HepG2 (cell line): ENCODE measurements around the gene NEDD8. TPM values are rescaled to one million over a fixed set of nuclear protein-coding genes. Genes with fewer than 3 reads are reported as not detected.

Source experiments
- CERS6 ChIP-seq: sonication (generic); formaldehyde crosslinking; IDR thresholded peaks from 2 replicates; pipeline ENCODE4 v1.5.0; 2020; ENCODE audit warnings: missing genetic modification reagents
- CREBL2 ChIP-seq: sonication (generic); formaldehyde crosslinking; IDR thresholded peaks from 2 replicates; pipeline ENCODE4 v1.8.1; 2023; ENCODE audit warnings: missing genetic modification reagents, mild to moderate bottlenecking, borderline replicate concordance
- CSRNP1 ChIP-seq: sonication (generic); formaldehyde crosslinking; IDR thresholded peaks from 2 replicates; pipeline ENCODE4 v1.8.1; 2023; ENCODE audit warnings: mild to moderate bottlenecking, missing genetic modification reagents
- CSRNP2 ChIP-seq: sonication (generic); formaldehyde crosslinking; conservative IDR thresholded peaks from 2 replicates; pipeline ENCODE4 v1.8.0; 2022; ENCODE audit warnings: low read depth, missing genetic modification reagents
- HMGA1 ChIP-seq: sonication (generic); formaldehyde crosslinking; conservative IDR thresholded peaks from 2 replicates; pipeline ENCODE4 v1.4.0; 2020; ENCODE audit warnings: missing genetic modification reagents
- JUND ChIP-seq: sonication (generic); formaldehyde crosslinking; IDR thresholded peaks from 2 replicates; pipeline ENCODE4 v1.8.0; 2022; ENCODE audit warnings: mild to moderate bottlenecking, missing genetic modification reagents
- MZF1 ChIP-seq: sonication (generic); formaldehyde crosslinking; IDR thresholded peaks from 2 replicates; pipeline ENCODE4 v1.8.1; 2023; ENCODE audit warnings: mild to moderate bottlenecking, missing genetic modification reagents, borderline replicate concordance
- NFRKB ChIP-seq: fragments of 450-650 bp; IDR thresholded peaks from 2 replicates; pipeline ENCODE4 v1.6.1; 2017
- POLR2AphosphoS5 ChIP-seq: IDR thresholded peaks from 2 replicates; pipeline ENCODE4 v1.6.1; 2012; ENCODE audit warnings: low read depth, low read length
- PRMT3 ChIP-seq: sonication (generic); formaldehyde crosslinking; IDR thresholded peaks from 2 replicates; pipeline ENCODE4 v1.8.1; 2022; ENCODE audit warnings: low read depth, mild to moderate bottlenecking, moderate library complexity, missing genetic modification reagents, borderline replicate concordance
- SAFB2 ChIP-seq: sonication (generic); formaldehyde crosslinking; IDR thresholded peaks from 2 replicates; pipeline ENCODE4 v1.5.1; 2020; ENCODE audit warnings: missing genetic modification reagents, low read depth, mild to moderate bottlenecking, borderline replicate concordance
- SIN3B ChIP-seq: fragments of 150-350 bp; IDR thresholded peaks from 2 replicates; pipeline ENCODE4 v1.6.1; 2014; ENCODE audit warnings: low read length
- SIX4 ChIP-seq: sonication (generic); formaldehyde crosslinking; IDR thresholded peaks from 2 replicates; pipeline ENCODE4 v1.4.0; 2020; ENCODE audit warnings: missing genetic modification reagents
- SMAD3 ChIP-seq: sonication (generic); formaldehyde crosslinking; IDR thresholded peaks from 2 replicates; pipeline ENCODE4 v1.4.0; 2020; ENCODE audit warnings: missing genetic modification reagents
- TFAP4 ChIP-seq: sonication (generic); IDR thresholded peaks from 2 replicates; pipeline ENCODE4 v1.6.1; 2016; ENCODE audit warnings: low read depth, borderline replicate concordance
- TFDP2 ChIP-seq: sonication (generic); formaldehyde crosslinking; IDR thresholded peaks from 2 replicates; pipeline ENCODE4 v1.4.0; 2020; ENCODE audit warnings: missing genetic modification reagents
- ZHX1 ChIP-seq: sonication (generic); formaldehyde crosslinking; IDR thresholded peaks from 2 replicates; pipeline ENCODE4 v1.8.1; 2022; ENCODE audit warnings: low read depth, mild to moderate bottlenecking, missing genetic modification reagents
- ZNF549 ChIP-seq: sonication (generic); formaldehyde crosslinking; IDR thresholded peaks from 2 replicates; pipeline ENCODE4 v1.5.0; 2020; ENCODE audit warnings: missing genetic modification reagents
- ZNF75D ChIP-seq: sonication (generic); formaldehyde crosslinking; IDR thresholded peaks from 2 replicates; pipeline ENCODE4 v1.8.1; 2023; ENCODE audit warnings: missing genetic modification reagents, mild to moderate bottlenecking, borderline replicate concordance
- polyA plus RNA-seq, 8 experiments: library from polyadenylated mRNA; depleted of rRNA in 3 of 8; stranded (reverse) in 7 of 8; unstranded in 1 of 8; fragments of >200 nt; fragmentation: Illumina TruSeq in 4 of 8; extraction: Trizol in 4 of 8; gene quantifications; 2 replicates each; pipeline versions ENCODE4 v1.2.1 to v1.2.3, GENCODE V29; 2011 to 2016; ENCODE audit warnings: low read depth in 4 of 8, missing spikeins in 1 of 8, mixed read lengths in 1 of 8; ENCODE audit not compliant: insufficient read depth in 1 of 8
- total RNA-seq, 5 experiments: library from RNA; depleted of rRNA; stranded (reverse); fragments of >200 nt; fragmentation: Illumina TruSeq; extraction: Trizol; gene quantifications; 2 replicates each; pipeline ENCODE4 v1.2.3, GENCODE V29; 2016; ENCODE audit warnings: low read depth in 1 of 5

Gene NEDD8
- total and polyA plus RNA-seq, 2 of the 13 experiments (the other 11 are each of a cell fraction or from before 2014, with no cell fraction given) = 535 to 713 TPM

GRCh38 chr14:24232121-24232644, at the start of gene NEDD8 (continued):
- TF ChIP-seq SMAD3 (peak; percentile 88), CREBL2 (CRISPR knock-in tag) (peak; percentile 94; the same call in 1 of the 2 replicates), CSRNP2 (CRISPR knock-in tag) (no peak), ZHX1 (peak; percentile 53), NFRKB (no peak), JUND (peak; percentile 25; the same call in 1 of the 2 replicates), ZNF75D (CRISPR knock-in tag) (peak; percentile 94; the same call in 1 of the 2 replicates), HMGA1 (CRISPR knock-in tag) (no peak), SIN3B (no peak; the same call in 1 of the 2 replicates), CERS6 (CRISPR knock-in tag) (no peak), POLR2AphosphoS5 (peak; percentile 88), ZNF549 (0 out of 2 replicates have a peak, but pooled peaks have one; percentile 12), TFAP4 (no peak), SIX4 (peak; percentile 73), CSRNP1 (peak; percentile 33; the same call in 1 of the 2 replicates), MZF1 (CRISPR knock-in tag) (no peak; the same call in 1 of the 2 replicates), SAFB2 (CRISPR knock-in tag) (no peak; the same call in 1 of the 2 replicates), PRMT3 (CRISPR knock-in tag) (no peak), TFDP2 (CRISPR knock-in tag) (no peak)
